ENCODE results near the gene KRT15.

Gene KRT15

DNA sequence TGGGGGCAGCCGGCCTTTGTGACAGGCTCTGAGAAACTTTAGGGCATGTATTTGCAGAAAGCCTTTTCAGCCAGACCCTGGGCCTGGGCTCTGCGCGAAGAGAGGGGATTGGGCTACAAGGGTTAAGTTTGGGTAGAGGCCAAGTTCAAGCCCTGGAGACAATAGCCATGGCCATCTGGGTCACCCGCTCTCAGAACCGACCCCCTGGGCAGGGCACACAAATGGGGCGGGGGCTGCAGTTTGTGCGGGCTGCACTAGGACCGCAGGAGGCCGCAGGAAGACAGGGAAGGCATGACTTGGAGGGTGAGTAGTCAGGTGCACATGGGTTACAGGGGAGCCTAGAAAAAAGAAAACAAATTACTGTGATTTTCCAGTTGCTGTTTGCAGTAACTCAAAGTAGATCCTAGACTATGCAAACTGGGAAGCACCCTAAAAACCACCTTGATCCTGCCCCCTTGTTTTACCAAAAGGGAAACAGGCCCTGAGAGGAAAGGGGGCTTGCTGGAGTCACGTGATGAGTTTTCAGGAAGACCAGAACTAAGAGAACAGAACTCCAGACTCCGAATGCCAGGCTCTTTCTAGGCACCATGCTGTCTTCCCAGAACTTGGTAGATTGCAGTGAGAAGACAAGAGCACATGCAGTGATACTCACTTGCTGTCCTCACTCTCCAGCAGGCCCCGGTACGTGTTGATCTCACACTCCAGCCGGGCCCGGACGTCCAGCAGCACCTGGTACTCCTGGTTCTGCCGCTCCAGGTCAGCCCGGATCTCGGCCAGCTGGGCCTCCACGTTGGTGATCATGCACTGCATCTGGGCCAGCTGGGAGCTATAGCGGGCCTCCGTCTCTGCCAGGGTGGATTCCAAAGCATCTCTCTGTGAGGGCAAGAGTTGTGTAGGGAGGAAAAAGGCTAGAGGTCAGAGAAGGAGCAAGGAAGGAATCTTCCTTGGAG, 41.5 kb downstream of the KRT15 start:
- no peak for DNase-seq

DNA sequence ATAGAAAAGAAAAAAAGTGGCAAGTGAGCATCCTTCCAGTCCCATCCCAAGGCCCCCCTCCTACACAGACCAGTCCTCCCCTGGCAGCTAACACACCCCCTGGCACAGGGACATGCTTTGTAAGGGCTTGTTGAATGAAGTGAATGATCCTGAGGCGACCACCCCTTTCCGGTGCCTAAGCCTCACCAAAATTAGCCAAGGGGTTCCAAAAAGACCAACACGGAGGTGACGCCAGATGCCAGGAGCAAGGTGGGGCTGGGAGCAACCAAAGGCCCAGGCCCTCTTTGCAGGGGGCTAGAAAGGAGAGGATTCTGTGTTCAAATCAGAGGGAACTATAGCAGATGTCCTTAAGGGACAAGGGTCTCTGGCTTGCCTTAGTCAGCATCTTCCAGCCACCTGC, 43.3 kb downstream of the KRT15 start:
- DNase-seq = no peak

DNA sequence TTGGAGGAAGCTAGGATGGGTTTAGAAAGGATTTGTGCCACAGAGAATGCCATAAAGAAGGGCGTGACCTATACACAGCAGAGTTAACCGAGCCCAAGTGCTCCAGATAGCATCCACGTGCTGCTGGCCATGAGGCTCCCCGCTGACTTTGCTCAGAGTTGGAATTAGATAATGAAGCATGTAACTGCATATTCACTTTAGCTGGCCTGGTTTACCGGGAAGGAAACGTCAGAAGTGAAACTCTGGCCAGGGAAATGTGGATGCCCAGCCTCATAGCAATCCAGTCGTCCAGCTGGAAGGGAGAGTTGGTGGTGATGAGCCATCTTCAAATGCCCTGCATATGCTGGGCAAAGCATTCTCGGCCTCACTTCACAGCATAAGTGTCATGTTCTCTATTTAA, 43.8 kb downstream of the KRT15 start:
- no peak for DNase-seq

DNA sequence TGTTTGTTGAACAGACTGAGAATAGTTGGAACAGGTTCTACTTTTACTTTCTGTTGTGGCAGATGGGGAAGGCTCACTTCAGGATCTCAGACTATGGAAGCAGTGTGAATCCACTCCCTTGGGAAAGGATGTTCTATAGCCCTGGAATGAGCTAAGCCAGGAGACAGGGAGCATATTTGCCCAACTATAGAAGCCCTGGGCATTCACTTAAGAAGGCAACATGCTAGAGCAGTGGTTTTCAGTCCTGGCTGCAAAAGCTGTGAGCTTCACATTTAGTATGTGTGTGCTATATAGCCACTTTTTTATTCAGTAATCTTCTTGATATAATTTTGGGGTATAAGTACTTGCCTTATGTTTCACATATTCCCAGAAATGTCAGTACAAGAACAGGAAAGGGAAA, 50.3 kb downstream of the KRT15 start:
- DNase-seq = no peak

DNA sequence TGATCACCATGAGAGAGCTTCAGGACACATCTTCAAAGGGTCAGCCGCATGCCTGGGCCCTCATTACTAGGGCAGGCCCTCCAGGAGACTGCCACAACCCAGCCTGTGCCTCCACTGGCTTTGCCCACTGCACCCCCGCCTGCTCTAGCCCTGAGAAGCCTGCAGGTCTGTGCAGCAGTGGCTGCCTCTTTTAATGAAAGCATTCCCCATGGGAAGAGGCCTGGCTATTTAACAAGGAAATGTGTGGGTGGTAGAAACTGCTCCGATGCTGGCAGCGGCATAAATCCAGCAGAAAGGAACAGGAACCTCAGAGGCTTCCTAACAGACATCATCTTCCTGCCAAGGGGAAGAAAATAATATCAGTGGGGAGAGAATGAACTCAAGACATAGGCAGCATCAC, 51.1 kb downstream of the KRT15 start:
- DNase-seq = no peak

DNA sequence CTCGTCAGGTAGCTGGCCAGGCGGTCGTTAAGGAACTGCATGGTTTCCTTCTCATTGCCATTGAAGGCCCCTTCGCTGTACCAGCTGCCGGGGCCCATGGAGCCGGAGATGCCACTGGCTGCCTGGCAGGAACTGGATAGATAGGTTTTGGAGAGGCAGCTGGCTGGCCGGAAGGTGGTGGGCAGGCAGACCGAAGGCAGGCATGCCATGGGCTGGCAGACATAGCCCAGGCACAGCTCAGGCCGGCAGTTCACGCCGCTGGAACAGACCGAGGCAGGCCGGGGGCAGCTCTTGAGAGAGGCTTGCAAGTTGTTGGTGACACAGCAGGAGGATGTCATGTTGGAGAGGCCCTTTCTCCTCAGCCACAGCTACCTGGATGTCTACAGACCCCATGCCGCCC, 51.7 kb downstream of the KRT15 start, which contains the start of gene KRT32:
Gene KRT32, minus strand, starts transcription at position 399 of the 400 bp plus-strand sequence. Its CDS starts 61 bp downstream, at position 338.
- no peak for DNase-seq

DNA sequence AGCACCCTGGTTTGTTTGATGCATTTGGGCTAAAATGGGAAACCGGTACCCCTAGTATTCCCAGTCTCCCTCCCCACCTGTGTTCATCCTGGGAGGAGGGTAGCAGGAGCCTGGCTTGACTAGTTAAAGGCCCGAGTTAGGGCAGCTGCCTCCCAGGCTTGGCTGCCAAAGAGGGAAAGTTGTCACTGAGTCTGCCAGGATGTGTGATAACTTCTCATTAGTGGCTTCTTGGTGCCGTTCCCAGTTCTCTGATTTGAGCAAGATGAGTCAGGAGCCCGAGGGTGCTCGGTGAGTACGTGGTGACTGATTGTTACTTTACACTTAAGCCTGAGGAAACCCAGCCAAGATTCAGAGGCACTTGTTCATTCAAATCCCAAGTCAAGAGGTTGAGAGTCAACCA, 54.0 kb downstream of the KRT15 start:
- DNase-seq = no peak

DNA sequence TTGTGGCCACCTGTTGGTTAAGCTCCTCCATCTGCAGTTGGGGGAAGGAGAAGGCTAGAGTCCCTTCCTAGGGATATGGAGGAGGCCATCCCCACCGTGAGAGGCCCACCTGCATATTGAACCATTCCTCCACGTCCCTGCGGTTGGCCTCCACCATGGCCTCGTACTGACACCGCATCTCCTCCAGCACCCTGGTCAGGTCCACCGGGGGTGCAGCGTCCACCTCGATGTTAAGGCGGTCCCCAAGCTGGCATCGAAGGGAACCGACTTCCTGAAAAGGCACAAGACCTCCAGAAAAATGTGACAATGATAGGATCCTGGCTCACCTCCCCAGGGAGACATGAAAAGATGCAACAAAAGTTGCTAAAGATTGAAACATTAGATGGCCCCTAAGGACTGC, 54.5 kb downstream of the KRT15 start:
- no peak for DNase-seq

DNA sequence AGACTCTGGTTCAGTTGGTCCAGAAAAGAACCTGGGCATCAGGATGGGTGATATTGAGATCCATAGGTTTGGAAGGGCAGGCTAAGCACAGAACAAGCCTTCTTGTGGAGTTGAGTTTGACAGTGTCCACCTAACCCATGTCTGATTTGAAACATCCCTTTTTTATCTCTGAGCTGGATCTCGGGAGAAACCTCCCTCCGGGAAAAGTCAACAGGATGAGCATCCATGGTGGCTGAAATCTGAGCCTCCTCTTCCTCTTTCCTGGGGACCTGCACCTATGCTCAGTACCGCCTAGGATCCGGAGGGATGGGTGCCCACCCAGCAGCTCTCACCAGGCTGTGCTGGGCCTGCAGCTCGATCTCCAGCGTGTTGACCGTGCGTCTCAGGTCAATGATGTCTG, 54.9 kb downstream of the KRT15 start:
- DNase-seq = no peak

Measured in OCI-M1 (cell line).